ENCODE results near the gene SEC63. TPM values are rescaled to one million over a fixed set of nuclear protein-coding genes. Genes with fewer than 3 reads are reported as not detected.
A peak's percentile ranks its signal among the peaks of the same experiment; 100 is the strongest.

Gene SEC63
- total RNA-seq, 2 donors from 2014 or later, result 65.7 to 74.8 TPM

- Histone ChIP-seq H3K4me3 (ENCODE audit: low read length) (no peak overlapping the region), H3K9me3 (ENCODE audit: control insufficient read depth, low read length) (no peaks in the 10 kb centered on the region), H3K27ac (ENCODE audit: low read depth, low read length) (no peak overlapping the region), H3K9ac (ENCODE audit: extremely low read depth, low read length, poor library complexity, severe bottlenecking) (no peak overlapping the region), H3K4me1 (ENCODE audit: control insufficient read depth, insufficient read depth, low read length) (no peaks in the 10 kb centered on the region), H3K36me3 (ENCODE audit: control insufficient read depth, insufficient read depth, low read length) (no peaks in the 10 kb centered on the region), H3K27me3 (ENCODE audit: control insufficient read depth, insufficient read depth, low read length, poor library complexity, severe bottlenecking) (peaks cover 39% of the 10 kb centered on the region)
- no peaks in the 10 kb centered on the region for H3K36me3 Mint-ChIP-seq (ENCODE audit: low read depth)
- H3K27ac Mint-ChIP-seq, result no peak overlapping the region
- DNase-seq, result peak; percentile 9
- TF ChIP-seq, protein P1, sequence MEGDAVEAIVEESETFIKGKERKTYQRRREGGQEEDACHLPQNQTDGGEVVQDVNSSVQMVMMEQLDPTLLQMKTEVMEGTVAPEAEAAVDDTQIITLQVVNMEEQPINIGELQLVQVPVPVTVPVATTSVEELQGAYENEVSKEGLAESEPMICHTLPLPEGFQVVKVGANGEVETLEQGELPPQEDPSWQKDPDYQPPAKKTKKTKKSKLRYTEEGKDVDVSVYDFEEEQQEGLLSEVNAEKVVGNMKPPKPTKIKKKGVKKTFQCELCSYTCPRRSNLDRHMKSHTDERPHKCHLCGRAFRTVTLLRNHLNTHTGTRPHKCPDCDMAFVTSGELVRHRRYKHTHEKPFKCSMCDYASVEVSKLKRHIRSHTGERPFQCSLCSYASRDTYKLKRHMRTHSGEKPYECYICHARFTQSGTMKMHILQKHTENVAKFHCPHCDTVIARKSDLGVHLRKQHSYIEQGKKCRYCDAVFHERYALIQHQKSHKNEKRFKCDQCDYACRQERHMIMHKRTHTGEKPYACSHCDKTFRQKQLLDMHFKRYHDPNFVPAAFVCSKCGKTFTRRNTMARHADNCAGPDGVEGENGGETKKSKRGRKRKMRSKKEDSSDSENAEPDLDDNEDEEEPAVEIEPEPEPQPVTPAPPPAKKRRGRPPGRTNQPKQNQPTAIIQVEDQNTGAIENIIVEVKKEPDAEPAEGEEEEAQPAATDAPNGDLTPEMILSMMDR (conservative IDR thresholded peaks at IDR 0.05), result no peak
- H3K4me3 Mint-ChIP-seq, result no peak overlapping the region
- peaks cover 3% of the 10 kb centered on the region for H3K4me1 Mint-ChIP-seq
- H3K9me3 Mint-ChIP-seq, result no peaks in the 10 kb centered on the region
- 89 to 91% methylated on average over 5 to 6 of the region's 6 CpGs for WGBS, 2 experiments (ENCODE audit: insufficient coverage in 1 of 2, insufficient read length in 1 of 2)
- H3K27me3 Mint-ChIP-seq (ENCODE audit: insufficient read depth), result peaks cover 36% of the 10 kb centered on the region
Measured at GRCh38 chr6:107849325-107849724, 108.7 kb downstream of the SEC63 start.

DNA sequence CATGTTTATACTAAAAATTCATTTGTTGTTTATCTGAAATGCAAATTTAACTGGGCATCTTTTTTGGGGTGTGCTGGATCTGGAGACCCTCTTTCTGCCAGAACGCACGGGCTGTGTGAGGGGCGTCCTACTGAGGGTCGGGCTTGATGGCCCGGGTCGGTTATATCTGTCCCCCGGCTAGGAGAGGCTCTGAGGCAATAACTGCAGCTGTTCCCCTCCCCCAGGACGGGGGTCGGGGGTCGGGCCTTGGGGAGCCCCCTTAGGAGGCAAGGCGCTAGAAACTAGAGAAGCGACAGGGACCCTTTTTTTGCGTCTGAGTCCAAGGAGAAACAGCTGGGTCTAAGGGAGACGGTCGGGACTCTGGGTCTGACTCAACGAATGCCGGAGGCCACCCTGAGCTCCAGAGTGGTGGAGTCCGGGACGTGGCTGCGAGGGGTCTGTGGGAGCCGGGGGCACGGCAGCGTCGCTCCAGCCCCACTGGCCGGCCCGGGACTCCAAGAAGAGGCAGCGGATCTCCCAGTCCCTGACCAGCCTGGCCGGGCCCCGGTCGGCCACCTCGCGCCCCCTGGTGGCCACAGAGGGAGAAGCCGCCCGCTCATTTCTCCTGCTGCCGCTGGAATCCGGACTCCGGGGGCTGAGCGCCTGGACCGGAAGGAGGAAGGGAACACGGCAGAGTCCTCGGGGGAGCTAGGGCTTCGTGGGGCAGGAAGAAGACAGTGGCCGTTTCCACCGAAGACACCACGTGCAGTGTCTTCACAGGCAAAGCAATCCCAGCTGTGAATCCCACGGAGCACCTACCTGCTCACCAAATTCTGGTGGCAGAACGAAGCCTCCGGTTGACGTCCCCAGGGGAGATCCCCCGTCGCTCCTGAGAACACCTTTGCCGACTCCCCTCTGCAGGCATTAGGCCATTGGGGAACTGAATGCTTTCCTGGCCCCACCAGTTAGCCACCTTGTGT is 109.9 kb downstream of the SEC63 start:
- H3K4me1 Mint-ChIP-seq, result peaks cover 3% of the 10 kb centered on the region
- peaks cover 36% of the 10 kb centered on the region for H3K27me3 Mint-ChIP-seq (ENCODE audit: insufficient read depth)
- H3K4me3 Mint-ChIP-seq, result peak overlapping the region; percentile 65
- no peaks in the 10 kb centered on the region for H3K36me3 Mint-ChIP-seq (ENCODE audit: low read depth)
- Histone ChIP-seq H3K27me3 (ENCODE audit: control insufficient read depth, insufficient read depth, low read length, poor library complexity, severe bottlenecking) (peaks cover 39% of the 10 kb centered on the region), H3K9me3 (ENCODE audit: control insufficient read depth, low read length) (no peaks in the 10 kb centered on the region), H3K36me3 (ENCODE audit: control insufficient read depth, insufficient read depth, low read length) (no peaks in the 10 kb centered on the region), H3K27ac (ENCODE audit: low read depth, low read length) (no peak overlapping the region), H3K9ac (ENCODE audit: extremely low read depth, low read length, poor library complexity, severe bottlenecking) (peak overlapping the region; percentile 15), H3K4me1 (ENCODE audit: control insufficient read depth, insufficient read depth, low read length) (no peaks in the 10 kb centered on the region), H3K4me3 (ENCODE audit: low read length) (peak overlapping the region; percentile 77)
- WGBS, 2 experiments (ENCODE audit: insufficient coverage in 1 of 2, insufficient read length in 1 of 2), result 8 to 12% methylated on average over 23 to 52 of the region's 52 CpGs
- H3K27ac Mint-ChIP-seq, result peak overlapping the region; percentile 46
- TF ChIP-seq, protein P1 (conservative IDR thresholded peaks at IDR 0.05), result peak; percentile 98
- no peaks in the 10 kb centered on the region for H3K9me3 Mint-ChIP-seq
- peak; percentile 98 for DNase-seq

- TF ChIP-seq, protein P1 (conservative IDR thresholded peaks at IDR 0.05), result no peak
- H3K4me1 Mint-ChIP-seq, result peaks cover 3% of the 10 kb centered on the region
- Histone ChIP-seq H3K4me3 (ENCODE audit: low read length) (no peak overlapping the region), H3K27me3 (ENCODE audit: control insufficient read depth, insufficient read depth, low read length, poor library complexity, severe bottlenecking) (peaks cover 39% of the 10 kb centered on the region), H3K4me1 (ENCODE audit: control insufficient read depth, insufficient read depth, low read length) (no peaks in the 10 kb centered on the region), H3K9ac (ENCODE audit: extremely low read depth, low read length, poor library complexity, severe bottlenecking) (no peak overlapping the region), H3K36me3 (ENCODE audit: control insufficient read depth, insufficient read depth, low read length) (no peaks in the 10 kb centered on the region), H3K27ac (ENCODE audit: low read depth, low read length) (no peak overlapping the region), H3K9me3 (ENCODE audit: control insufficient read depth, low read length) (no peaks in the 10 kb centered on the region)
- H3K4me3 Mint-ChIP-seq, result no peak overlapping the region
- no peaks in the 10 kb centered on the region for H3K36me3 Mint-ChIP-seq (ENCODE audit: low read depth)
- 55 to 56% methylated on average over 4 of the region's 4 CpGs for WGBS, 2 experiments (ENCODE audit: insufficient coverage in 1 of 2, insufficient read length in 1 of 2)
- H3K27me3 Mint-ChIP-seq (ENCODE audit: insufficient read depth), result peaks cover 36% of the 10 kb centered on the region
- no peak overlapping the region for H3K27ac Mint-ChIP-seq
- peak; percentile 26 for DNase-seq
- no peaks in the 10 kb centered on the region for H3K9me3 Mint-ChIP-seq
Measured at GRCh38 chr6:107846262-107846795, 111.7 kb downstream of the SEC63 start.
